Measurements from ENCODE around the gene TEKT2.

- TF ChIP-seq CTCF (IDR thresholded peaks at IDR 0.05; ENCODE audit: insufficient read depth, low read length, poor library complexity, severe bottlenecking): no peak
- no peak for TF ChIP-seq EZH2phosphoT487 (conservative IDR thresholded peaks at IDR 0.05; ENCODE audit: low read length)
Observed at GRCh38 chr1:36068866-36069265, 15.0 kb upstream of the TEKT2 start.

Data from SU-DHL-6 (cell line).